PC-3 (cell line): Measurements from ENCODE around the gene OR3A2.
"Not testable (repeated sequence)": the region's sequence is repeated elsewhere in the genome, so short reads cannot be mapped to it uniquely, and the experiment has no call there.

Source experiments
- EZH2phosphoT487 ChIP-seq: fragments of 300-600 bp; sonication (generic); IDR thresholded peaks from 2 replicates; pipeline ENCODE4 v1.6.1; 2018; ENCODE audit warnings: mild to moderate bottlenecking, antibody characterized with exemption, low read length, borderline replicate concordance
- TF ChIP-seq, protein P1 (sequence below): fragments of 300-600 bp; sonication (generic); conservative IDR thresholded peaks from 2 replicates; pipeline ENCODE4 v1.5.1; 2017; ENCODE audit warnings: antibody characterized with exemption, low read depth, mild to moderate bottlenecking, low read length

DNA sequence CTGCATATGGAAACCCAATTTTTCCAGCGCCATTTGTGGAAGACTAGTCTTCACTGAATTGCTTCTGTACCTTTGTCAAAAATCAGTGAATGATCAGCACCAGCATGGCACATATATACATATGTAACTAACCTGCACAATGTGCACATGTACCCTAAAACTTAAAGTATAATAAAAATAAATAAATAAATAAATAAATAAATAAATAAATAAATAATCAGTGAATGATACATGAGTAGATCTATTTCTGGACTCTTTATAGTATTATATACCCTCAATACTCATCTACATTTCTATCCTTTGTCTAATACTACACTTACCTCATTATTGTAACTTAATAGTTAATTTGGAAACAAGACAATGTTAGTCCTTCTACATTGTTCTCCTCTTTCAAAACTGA, 17.7 kb upstream of the OR3A2 start:
- TF ChIP-seq, protein P1, sequence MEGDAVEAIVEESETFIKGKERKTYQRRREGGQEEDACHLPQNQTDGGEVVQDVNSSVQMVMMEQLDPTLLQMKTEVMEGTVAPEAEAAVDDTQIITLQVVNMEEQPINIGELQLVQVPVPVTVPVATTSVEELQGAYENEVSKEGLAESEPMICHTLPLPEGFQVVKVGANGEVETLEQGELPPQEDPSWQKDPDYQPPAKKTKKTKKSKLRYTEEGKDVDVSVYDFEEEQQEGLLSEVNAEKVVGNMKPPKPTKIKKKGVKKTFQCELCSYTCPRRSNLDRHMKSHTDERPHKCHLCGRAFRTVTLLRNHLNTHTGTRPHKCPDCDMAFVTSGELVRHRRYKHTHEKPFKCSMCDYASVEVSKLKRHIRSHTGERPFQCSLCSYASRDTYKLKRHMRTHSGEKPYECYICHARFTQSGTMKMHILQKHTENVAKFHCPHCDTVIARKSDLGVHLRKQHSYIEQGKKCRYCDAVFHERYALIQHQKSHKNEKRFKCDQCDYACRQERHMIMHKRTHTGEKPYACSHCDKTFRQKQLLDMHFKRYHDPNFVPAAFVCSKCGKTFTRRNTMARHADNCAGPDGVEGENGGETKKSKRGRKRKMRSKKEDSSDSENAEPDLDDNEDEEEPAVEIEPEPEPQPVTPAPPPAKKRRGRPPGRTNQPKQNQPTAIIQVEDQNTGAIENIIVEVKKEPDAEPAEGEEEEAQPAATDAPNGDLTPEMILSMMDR, result not testable (repeated sequence)
- TF ChIP-seq EZH2phosphoT487, result not testable (repeated sequence)
